HepG2 (cell line): ENCODE measurements around the gene DEDD2. TPM values are rescaled to one million over a fixed set of nuclear protein-coding genes. Genes with fewer than 3 reads are reported as not detected.

ENCODE experiments used
- CAMTA2 ChIP-seq: sonication (generic); formaldehyde crosslinking; IDR thresholded peaks from 2 replicates; pipeline ENCODE4 v1.4.0; 2020; ENCODE audit warnings: mild to moderate bottlenecking, missing genetic modification reagents, borderline replicate concordance
- GABPA ChIP-seq, 2 experiments: IDR thresholded peaks; 2 replicates each; pipeline ENCODE4 v1.6.1; 2011 to 2016; ENCODE audit warnings: low read depth in 2 of 2, low read length in 1 of 2, missing biosample characterization in 1 of 2, missing genetic modification characterization in 1 of 2
- HIVEP1 ChIP-seq: sonication (generic); formaldehyde crosslinking; IDR thresholded peaks from 2 replicates; pipeline ENCODE4 v1.4.0; 2020; ENCODE audit warnings: mild to moderate bottlenecking, missing genetic modification reagents
- MAZ ChIP-seq, 2 experiments: sonication (generic) in 1 of 2; formaldehyde crosslinking in 1 of 2; IDR thresholded peaks; 2 replicates each; pipeline versions ENCODE4 v1.5.0 to v1.6.1; 2012 to 2020; ENCODE audit warnings: low read depth in 2 of 2, mild to moderate bottlenecking in 2 of 2, borderline replicate concordance in 1 of 2, improper control_type of control experiment in 1 of 2, low read length in 1 of 2, missing genetic modification reagents in 1 of 2, moderate library complexity in 1 of 2
- NAIF1 ChIP-seq: sonication (generic); formaldehyde crosslinking; IDR thresholded peaks from 2 replicates; pipeline ENCODE4 v1.5.0; 2020; ENCODE audit warnings: mild to moderate bottlenecking, missing genetic modification reagents, borderline replicate concordance
- NFYC ChIP-seq: IDR thresholded peaks from 2 replicates; pipeline ENCODE4 v1.6.1; 2016; ENCODE audit warnings: missing genetic modification reagents, missing compliant biosample characterization
- PPARG ChIP-seq: conservative IDR thresholded peaks from 2 replicates; pipeline ENCODE4 v1.6.1; 2016; ENCODE audit warnings: missing biosample characterization, missing genetic modification reagents
- RAD21 ChIP-seq: fragments of 450-650 bp; formaldehyde crosslinking; IDR thresholded peaks from 2 replicates; pipeline ENCODE4 v1.5.0; 2020; ENCODE audit warnings: mild to moderate bottlenecking
- RORA ChIP-seq: sonication (generic); formaldehyde crosslinking; IDR thresholded peaks from 2 replicates; pipeline ENCODE4 v1.5.0; 2020; ENCODE audit warnings: mild to moderate bottlenecking, missing genetic modification reagents, moderate library complexity
- SMARCE1 ChIP-seq: fragments of 450-650 bp; IDR thresholded peaks from 2 replicates; pipeline ENCODE4 v1.6.1; 2017; ENCODE audit warnings: borderline replicate concordance
- SNAI1 ChIP-seq: sonication (generic); formaldehyde crosslinking; IDR thresholded peaks from 2 replicates; pipeline ENCODE4 v1.5.0; 2020; ENCODE audit warnings: mild to moderate bottlenecking, missing genetic modification reagents, borderline replicate concordance
- SP1 ChIP-seq, 2 experiments: fragments of 450-650 bp in 1 of 2; sonication (generic) in 1 of 2; formaldehyde crosslinking in 1 of 2; IDR thresholded peaks; 2 replicates each; pipeline versions ENCODE4 v1.4.0 to v1.6.1; 2016 to 2020; ENCODE audit warnings: missing genetic modification reagents in 1 of 2
- SYNCRIP ChIP-seq: fragments of 200-400 bp; formaldehyde crosslinking; IDR thresholded peaks from 2 replicates; pipeline ENCODE4 v1.6.1; 2018; ENCODE audit warnings: mild to moderate bottlenecking, low read depth, low read length; ENCODE audit not compliant: insufficient read depth
- ZNF10 ChIP-seq: sonication (generic); formaldehyde crosslinking; IDR thresholded peaks from 2 replicates; pipeline ENCODE4 v1.4.0; 2020; ENCODE audit warnings: mild to moderate bottlenecking, low read depth, missing genetic modification reagents, borderline replicate concordance
- ZNF7 ChIP-seq: IDR thresholded peaks from 2 replicates; pipeline ENCODE4 v1.6.1; 2016; ENCODE audit warnings: missing biosample characterization, missing genetic modification reagents
- ZNF776 ChIP-seq: sonication (generic); formaldehyde crosslinking; IDR thresholded peaks from 2 replicates; pipeline ENCODE4 v1.4.0; 2020; ENCODE audit warnings: mild to moderate bottlenecking, missing genetic modification reagents
- ZNF777 ChIP-seq: sonication (generic); formaldehyde crosslinking; IDR thresholded peaks from 2 replicates; pipeline ENCODE4 v1.4.0; 2020; ENCODE audit warnings: missing genetic modification reagents
- ZSCAN21 ChIP-seq: sonication (generic); formaldehyde crosslinking; IDR thresholded peaks from 2 replicates; pipeline ENCODE4 v1.8.0; 2022; ENCODE audit warnings: mild to moderate bottlenecking, missing genetic modification reagents, moderate library complexity, borderline replicate concordance
- polyA plus RNA-seq, 8 experiments: library from polyadenylated mRNA; depleted of rRNA in 3 of 8; stranded (reverse) in 7 of 8; unstranded in 1 of 8; fragments of >200 nt; fragmentation: Illumina TruSeq in 4 of 8; extraction: Trizol in 4 of 8; gene quantifications; 2 replicates each; pipeline versions ENCODE4 v1.2.1 to v1.2.3, GENCODE V29; 2011 to 2016; ENCODE audit warnings: low read depth in 4 of 8, missing spikeins in 1 of 8, mixed read lengths in 1 of 8; ENCODE audit not compliant: insufficient read depth in 1 of 8
- total RNA-seq, 5 experiments: library from RNA; depleted of rRNA; stranded (reverse); fragments of >200 nt; fragmentation: Illumina TruSeq; extraction: Trizol; gene quantifications; 2 replicates each; pipeline ENCODE4 v1.2.3, GENCODE V29; 2016; ENCODE audit warnings: low read depth in 1 of 5
- TF ChIP-seq, protein P1 (sequence below): sonication (generic); formaldehyde crosslinking; IDR thresholded peaks from 2 replicates; pipeline ENCODE4 v1.9.0; 2021; ENCODE audit warnings: missing genetic modification reagents, borderline replicate concordance
- TF ChIP-seq, protein P2 (sequence below): sonication (generic); formaldehyde crosslinking; IDR thresholded peaks from 2 replicates; pipeline ENCODE4 v1.4.0; 2020; ENCODE audit warnings: missing genetic modification reagents, borderline replicate concordance
- TF ChIP-seq, protein P3 (sequence below): sonication (generic); formaldehyde crosslinking; IDR thresholded peaks from 2 replicates; pipeline ENCODE4 v1.5.1; 2020; ENCODE audit warnings: mild to moderate bottlenecking, missing genetic modification reagents, moderate library complexity
- TF ChIP-seq, protein P4 (sequence below): fragments of 450-650 bp; IDR thresholded peaks from 2 replicates; pipeline ENCODE4 v1.6.1; 2017

DEDD2 gene
- total and polyA plus RNA-seq, 2 of the 13 experiments (the other 11 are each of a cell fraction or from before 2014, with no cell fraction given) = 19.2 to 24.7 TPM

DNA sequence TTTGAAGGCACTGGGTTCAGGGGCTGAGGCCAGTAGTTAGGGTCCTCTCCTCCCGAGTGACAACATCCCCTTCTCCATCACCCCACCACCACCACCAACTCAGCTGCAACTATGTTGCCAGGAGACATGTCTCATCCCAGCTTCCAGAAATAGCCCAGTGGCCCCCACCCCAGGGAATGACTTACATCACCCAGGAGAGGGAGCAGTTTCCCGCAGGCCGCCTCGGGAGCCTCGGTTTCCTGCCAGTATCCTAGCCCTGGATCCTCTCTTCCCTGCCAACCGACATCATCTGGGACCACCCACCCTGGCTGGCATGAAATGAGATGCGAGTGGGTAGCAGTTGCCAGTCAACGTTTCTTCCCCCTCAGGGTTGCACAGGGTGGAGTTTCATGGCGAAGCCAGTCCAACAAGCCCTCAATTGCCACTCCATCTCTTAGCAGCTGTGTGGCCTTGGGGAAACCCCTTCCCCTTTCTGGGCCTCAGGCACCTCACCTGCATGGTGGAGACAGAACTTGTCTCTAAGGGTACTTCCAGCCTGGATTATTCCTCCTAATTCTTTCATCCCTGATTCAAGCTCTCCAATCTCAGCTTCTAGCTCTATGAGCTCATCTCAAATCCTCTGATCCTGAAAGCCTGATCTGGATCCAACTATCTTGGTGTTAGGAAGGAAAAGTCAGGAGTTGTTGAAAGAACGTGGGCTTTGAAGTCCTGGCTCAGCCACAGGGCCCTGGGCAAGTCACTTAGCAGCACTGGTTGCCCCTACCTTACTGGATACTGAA is 28.9 kb upstream of the DEDD2 start (continued):
- TF ChIP-seq NFYC (CRISPR knock-in tag) (no peak), SYNCRIP (no peak), NAIF1 (CRISPR knock-in tag) (no peak), RORA (CRISPR knock-in tag) (no peak), ZNF777 (CRISPR knock-in tag) (no peak), ZNF7 (CRISPR knock-in tag) (no peak), CAMTA2 (peak; percentile 51; the same call in 1 of the 2 replicates), SMARCE1 (no peak), SP1 (IDR thresholded peaks at IDR 0.05) (no peak), SP1 (CRISPR knock-in tag; IDR thresholded peaks at IDR 0.05) (no peak), GABPA (IDR thresholded peaks at IDR 0.05; ENCODE audit: low read depth, low read length) (no peak), GABPA (CRISPR knock-in tag; IDR thresholded peaks at IDR 0.05; ENCODE audit: low read depth) (no peak), HIVEP1 (CRISPR knock-in tag) (peak; percentile 59; the same call in 1 of the 2 replicates), MAZ (IDR thresholded peaks at IDR 0.05; ENCODE audit: borderline replicate concordance, low read depth, low read length) (peak; percentile 78; the same call in 1 of the 2 replicates), MAZ (CRISPR knock-in tag; IDR thresholded peaks at IDR 0.05; ENCODE audit: low read depth) (peak; percentile 81), SNAI1 (CRISPR knock-in tag) (no peak), RAD21 (peak; percentile 71), ZNF776 (CRISPR knock-in tag) (no peak), ZNF10 (CRISPR knock-in tag) (no peak), PPARG (CRISPR knock-in tag) (no peak), ZSCAN21 (CRISPR knock-in tag) (0 out of 2 replicates have a peak, but pooled peaks have one; percentile 20)
- TF ChIP-seq, protein P1, sequence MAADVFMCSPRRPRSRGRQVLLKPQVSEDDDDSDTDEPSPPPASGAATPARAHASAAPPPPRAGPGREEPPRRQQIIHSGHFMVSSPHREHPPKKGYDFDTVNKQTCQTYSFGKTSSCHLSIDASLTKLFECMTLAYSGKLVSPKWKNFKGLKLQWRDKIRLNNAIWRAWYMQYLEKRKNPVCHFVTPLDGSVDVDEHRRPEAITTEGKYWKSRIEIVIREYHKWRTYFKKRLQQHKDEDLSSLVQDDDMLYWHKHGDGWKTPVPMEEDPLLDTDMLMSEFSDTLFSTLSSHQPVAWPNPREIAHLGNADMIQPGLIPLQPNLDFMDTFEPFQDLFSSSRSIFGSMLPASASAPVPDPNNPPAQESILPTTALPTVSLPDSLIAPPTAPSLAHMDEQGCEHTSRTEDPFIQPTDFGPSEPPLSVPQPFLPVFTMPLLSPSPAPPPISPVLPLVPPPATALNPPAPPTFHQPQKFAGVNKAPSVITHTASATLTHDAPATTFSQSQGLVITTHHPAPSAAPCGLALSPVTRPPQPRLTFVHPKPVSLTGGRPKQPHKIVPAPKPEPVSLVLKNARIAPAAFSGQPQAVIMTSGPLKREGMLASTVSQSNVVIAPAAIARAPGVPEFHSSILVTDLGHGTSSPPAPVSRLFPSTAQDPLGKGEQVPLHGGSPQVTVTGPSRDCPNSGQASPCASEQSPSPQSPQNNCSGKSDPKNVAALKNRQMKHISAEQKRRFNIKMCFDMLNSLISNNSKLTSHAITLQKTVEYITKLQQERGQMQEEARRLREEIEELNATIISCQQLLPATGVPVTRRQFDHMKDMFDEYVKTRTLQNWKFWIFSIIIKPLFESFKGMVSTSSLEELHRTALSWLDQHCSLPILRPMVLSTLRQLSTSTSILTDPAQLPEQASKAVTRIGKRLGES (CRISPR knock-in tag) = no peak
- TF ChIP-seq, protein P2, sequence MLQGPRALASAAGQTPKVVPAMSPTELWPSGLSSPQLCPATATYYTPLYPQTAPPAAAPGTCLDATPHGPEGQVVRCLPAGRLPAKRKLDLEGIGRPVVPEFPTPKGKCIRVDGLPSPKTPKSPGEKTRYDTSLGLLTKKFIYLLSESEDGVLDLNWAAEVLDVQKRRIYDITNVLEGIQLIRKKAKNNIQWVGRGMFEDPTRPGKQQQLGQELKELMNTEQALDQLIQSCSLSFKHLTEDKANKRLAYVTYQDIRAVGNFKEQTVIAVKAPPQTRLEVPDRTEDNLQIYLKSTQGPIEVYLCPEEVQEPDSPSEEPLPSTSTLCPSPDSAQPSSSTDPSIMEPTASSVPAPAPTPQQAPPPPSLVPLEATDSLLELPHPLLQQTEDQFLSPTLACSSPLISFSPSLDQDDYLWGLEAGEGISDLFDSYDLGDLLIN (CRISPR knock-in tag) = no peak
- TF ChIP-seq, protein P3, sequence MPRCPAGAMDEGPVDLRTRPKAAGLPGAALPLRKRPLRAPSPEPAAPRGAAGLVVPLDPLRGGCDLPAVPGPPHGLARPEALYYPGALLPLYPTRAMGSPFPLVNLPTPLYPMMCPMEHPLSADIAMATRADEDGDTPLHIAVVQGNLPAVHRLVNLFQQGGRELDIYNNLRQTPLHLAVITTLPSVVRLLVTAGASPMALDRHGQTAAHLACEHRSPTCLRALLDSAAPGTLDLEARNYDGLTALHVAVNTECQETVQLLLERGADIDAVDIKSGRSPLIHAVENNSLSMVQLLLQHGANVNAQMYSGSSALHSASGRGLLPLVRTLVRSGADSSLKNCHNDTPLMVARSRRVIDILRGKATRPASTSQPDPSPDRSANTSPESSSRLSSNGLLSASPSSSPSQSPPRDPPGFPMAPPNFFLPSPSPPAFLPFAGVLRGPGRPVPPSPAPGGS (CRISPR knock-in tag) = no peak
- TF ChIP-seq, protein P4, sequence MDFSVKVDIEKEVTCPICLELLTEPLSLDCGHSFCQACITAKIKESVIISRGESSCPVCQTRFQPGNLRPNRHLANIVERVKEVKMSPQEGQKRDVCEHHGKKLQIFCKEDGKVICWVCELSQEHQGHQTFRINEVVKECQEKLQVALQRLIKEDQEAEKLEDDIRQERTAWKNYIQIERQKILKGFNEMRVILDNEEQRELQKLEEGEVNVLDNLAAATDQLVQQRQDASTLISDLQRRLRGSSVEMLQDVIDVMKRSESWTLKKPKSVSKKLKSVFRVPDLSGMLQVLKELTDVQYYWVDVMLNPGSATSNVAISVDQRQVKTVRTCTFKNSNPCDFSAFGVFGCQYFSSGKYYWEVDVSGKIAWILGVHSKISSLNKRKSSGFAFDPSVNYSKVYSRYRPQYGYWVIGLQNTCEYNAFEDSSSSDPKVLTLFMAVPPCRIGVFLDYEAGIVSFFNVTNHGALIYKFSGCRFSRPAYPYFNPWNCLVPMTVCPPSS = no peak
